Keratinocyte (primary cell): ENCODE measurements around the gene GARIN3. TPM values are rescaled to one million over a fixed set of nuclear protein-coding genes. Genes with fewer than 3 reads are reported as not detected.

Experiments used
- DNase-seq: peaks from one replicate; pipeline ENCODE4 v3.0.0-alpha.2; 2011; ENCODE audit warnings: low read depth, missing footprints, low spot score
- FAIRE-seq: peaks from 2 replicates; lab custom pipeline; 2011; peaks lifted over from hg19 to GRCh38; lab: Jason Lieb, UNC
- H2AFZ ChIP-seq: 2 replicates; pipeline ENCODE4 v1.6.0; 2012; ENCODE audit warnings: low read length, control low read depth, inconsistent platforms; ENCODE audit not compliant: control insufficient read depth
- H3K27ac ChIP-seq: 2 replicates; pipeline ENCODE4 v1.5.1; 2011; ENCODE audit warnings: low read length; ENCODE audit not compliant: control insufficient read depth, insufficient read depth
- H3K27me3 ChIP-seq: 3 replicates; pipeline ENCODE4 v1.6.0; 2011; ENCODE audit warnings: low read length; ENCODE audit not compliant: control insufficient read depth, insufficient read depth; ENCODE audit errors: extremely low read depth
- H3K36me3 ChIP-seq, 2 experiments: 2 replicates in 1 of 2; 3 replicates in 1 of 2; pipeline ENCODE4 v1.5.1; 2011; ENCODE audit warnings: low read length in 2 of 2, mild to moderate bottlenecking in 1 of 2; ENCODE audit not compliant: control insufficient read depth in 2 of 2, insufficient read depth in 2 of 2; ENCODE audit errors: extremely low read depth in 1 of 2
- H3K4me1 ChIP-seq: 3 replicates; pipeline ENCODE4 v1.5.1; 2011; ENCODE audit warnings: low read length; ENCODE audit not compliant: control insufficient read depth, insufficient read depth; ENCODE audit errors: extremely low read depth
- H3K4me2 ChIP-seq: 3 replicates; pipeline ENCODE4 v1.6.0; 2011; ENCODE audit warnings: low read depth, low read length; ENCODE audit not compliant: control insufficient read depth, insufficient read depth; ENCODE audit errors: extremely low read depth
- H3K4me3 ChIP-seq, 3 experiments: fragments of 200-600 bp in 1 of 3; sonication (generic) in 1 of 3; 2 replicates in 2 of 3; 3 replicates in 1 of 3; pipeline ENCODE4 v1.5.1; 2011 to 2016; ENCODE audit warnings: low read length in 3 of 3, mild to moderate bottlenecking in 3 of 3, control low read depth in 2 of 3, inconsistent platforms in 1 of 3, low read depth in 1 of 3, mixed read lengths in 1 of 3, mixed run types in 1 of 3, moderate library complexity in 1 of 3; ENCODE audit not compliant: control insufficient read depth in 2 of 3, insufficient read depth in 2 of 3; ENCODE audit errors: extremely low read depth in 1 of 3
- H3K79me2 ChIP-seq: 2 replicates; pipeline ENCODE4 v1.6.0; 2012; ENCODE audit warnings: low read length; ENCODE audit not compliant: control insufficient read depth, insufficient read depth
- H3K9ac ChIP-seq: 3 replicates; pipeline ENCODE4 v1.6.0; 2011; ENCODE audit warnings: low read length; ENCODE audit not compliant: control insufficient read depth, insufficient read depth; ENCODE audit errors: extremely low read depth
- H3K9me1 ChIP-seq: 3 replicates; pipeline ENCODE4 v1.6.0; 2011; ENCODE audit warnings: low read length; ENCODE audit not compliant: control insufficient read depth, insufficient read depth; ENCODE audit errors: extremely low read depth
- H3K9me3 ChIP-seq: 2 replicates; pipeline ENCODE4 v1.5.1; 2012; ENCODE audit warnings: low read depth, low read length; ENCODE audit not compliant: control insufficient read depth
- H4K20me1 ChIP-seq: 3 replicates; pipeline ENCODE4 v1.6.0; 2011; ENCODE audit warnings: low read length; ENCODE audit not compliant: control insufficient read depth, insufficient read depth; ENCODE audit errors: extremely low read depth
- EZH2 ChIP-seq: IDR thresholded peaks from one replicate; pipeline ENCODE4 v1.6.1; 2012; ENCODE audit warnings: inconsistent platforms, mild to moderate bottlenecking, low read length, moderate library complexity
- dilution Hi-C: fragments of 300-500 bp; cut with MboI; formaldehyde crosslinking; loops from one replicate; pipeline ENCODE4 v1.7.0; 2020; ENCODE audit warnings: low sequenced_read_pairs; ENCODE audit not compliant: extremely low pct_ligation_motif_present
- polyA plus RNA-seq, 5 experiments: library from polyadenylated mRNA; depleted of rRNA in 3 of 5; stranded (reverse) in 3 of 5; stranded (forward) in 1 of 5; unstranded in 1 of 5; fragments of >200 nt; gene quantifications; 1 replicate in 1 of 5; 2 replicates in 3 of 5; 3 replicates in 1 of 5; pipeline versions ENCODE4 v1.2.1 to v1.2.3, GENCODE V29; 2011 to 2012; ENCODE audit warnings: missing spikeins in 2 of 5, low read depth in 1 of 5, low replicate concordance in 1 of 5
- TF ChIP-seq, protein P1 (sequence below), 3 experiments: IDR thresholded peaks in 1 of 3; conservative IDR thresholded peaks in 1 of 3; optimal IDR thresholded peaks in 1 of 3; 2 replicates in 2 of 3; 3 replicates in 1 of 3; pipeline versions ENCODE3 to v1.5.1; 2011; ENCODE audit warnings: low read length in 3 of 3, mild to moderate bottlenecking in 3 of 3, moderate library complexity in 2 of 3, control low read depth in 1 of 3, inconsistent platforms in 1 of 3; ENCODE audit not compliant: insufficient read depth in 2 of 3; ENCODE audit errors: extremely low read depth in 1 of 3

Gene GARIN3
- polyA plus RNA-seq, 1 donor (not counting 4 experiments of a cell fraction or from before 2014, with no cell fraction given), result not detected

DNA sequence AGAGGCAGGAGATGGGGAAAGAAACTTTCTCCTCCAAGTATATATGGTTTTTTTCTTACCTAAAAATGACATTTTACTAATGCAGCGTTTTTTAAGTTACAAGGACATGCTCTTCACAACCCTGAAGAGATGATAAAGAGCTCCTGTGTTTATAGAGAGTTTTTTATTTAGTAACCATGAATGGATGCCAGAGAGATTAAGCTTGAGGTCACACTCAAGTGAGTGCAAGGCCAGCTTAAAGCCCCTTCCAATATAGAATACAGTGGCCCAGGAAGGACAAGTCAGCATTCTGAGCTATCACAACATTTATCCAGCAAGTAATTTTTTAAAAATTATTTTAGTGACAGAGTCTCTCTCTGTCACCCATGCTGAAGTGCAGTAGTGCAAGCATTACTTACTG, 50.6 kb downstream of the GARIN3 start:
- TF ChIP-seq, protein P1, sequence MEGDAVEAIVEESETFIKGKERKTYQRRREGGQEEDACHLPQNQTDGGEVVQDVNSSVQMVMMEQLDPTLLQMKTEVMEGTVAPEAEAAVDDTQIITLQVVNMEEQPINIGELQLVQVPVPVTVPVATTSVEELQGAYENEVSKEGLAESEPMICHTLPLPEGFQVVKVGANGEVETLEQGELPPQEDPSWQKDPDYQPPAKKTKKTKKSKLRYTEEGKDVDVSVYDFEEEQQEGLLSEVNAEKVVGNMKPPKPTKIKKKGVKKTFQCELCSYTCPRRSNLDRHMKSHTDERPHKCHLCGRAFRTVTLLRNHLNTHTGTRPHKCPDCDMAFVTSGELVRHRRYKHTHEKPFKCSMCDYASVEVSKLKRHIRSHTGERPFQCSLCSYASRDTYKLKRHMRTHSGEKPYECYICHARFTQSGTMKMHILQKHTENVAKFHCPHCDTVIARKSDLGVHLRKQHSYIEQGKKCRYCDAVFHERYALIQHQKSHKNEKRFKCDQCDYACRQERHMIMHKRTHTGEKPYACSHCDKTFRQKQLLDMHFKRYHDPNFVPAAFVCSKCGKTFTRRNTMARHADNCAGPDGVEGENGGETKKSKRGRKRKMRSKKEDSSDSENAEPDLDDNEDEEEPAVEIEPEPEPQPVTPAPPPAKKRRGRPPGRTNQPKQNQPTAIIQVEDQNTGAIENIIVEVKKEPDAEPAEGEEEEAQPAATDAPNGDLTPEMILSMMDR (optimal IDR thresholded peaks at IDR 0.05 in 1 of 3, IDR thresholded peaks at IDR 0.05 in 1 of 3, conservative IDR thresholded peaks at IDR 0.05 in 1 of 3; ENCODE audit: extremely low read depth in 1 of 3, insufficient read depth in 2 of 3, low read length in 3 of 3), result no peak
- no peak for TF ChIP-seq EZH2
- Histone ChIP-seq H3K9me1 (no peaks in the 10 kb centered on the region), H3K4me1 (no peaks in the 10 kb centered on the region), H3K27ac (no peak overlapping the region), H3K27me3 (no peaks in the 10 kb centered on the region), H3K4me3 (no peak overlapping the region), H4K20me1 (no peaks in the 10 kb centered on the region), H3K9me3 (no peaks in the 10 kb centered on the region), H2AFZ (no peak overlapping the region), H3K36me3 (no peaks in the 10 kb centered on the region), H3K79me2 (no peaks in the 10 kb centered on the region), H3K4me2 (no peak overlapping the region), H3K9ac (no peak overlapping the region)
- DNase-seq, result no peak
- dilution Hi-C loops, result no loop called here
- FAIRE-seq, result no peak

DNA sequence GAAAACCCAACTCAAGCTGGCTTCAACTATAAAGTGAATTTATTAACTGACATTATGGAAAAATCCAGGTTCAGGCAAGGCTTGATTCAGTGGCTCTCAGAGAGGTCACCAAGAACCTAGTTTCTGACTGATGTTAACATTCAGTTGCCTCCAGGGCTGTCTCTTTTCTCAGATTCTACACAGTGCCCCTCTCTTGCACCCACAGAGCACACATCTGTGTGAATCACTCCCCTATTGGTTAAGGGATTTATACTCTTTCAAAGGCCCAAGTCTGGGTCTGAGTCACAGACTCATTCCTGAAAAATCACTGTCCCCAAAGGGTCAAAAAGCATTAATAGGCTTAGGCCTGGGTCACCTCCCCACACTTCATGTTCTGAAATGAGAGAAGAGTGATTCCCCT, 51.1 kb downstream of the GARIN3 start:
- no peaks in the 10 kb centered on the region for H3K9me1 ChIP-seq
- H2AFZ ChIP-seq, result no peak overlapping the region
- H3K27ac ChIP-seq, result no peak overlapping the region
- no peak for TF ChIP-seq EZH2
- TF ChIP-seq, protein P1 (optimal IDR thresholded peaks at IDR 0.05 in 1 of 3, IDR thresholded peaks at IDR 0.05 in 1 of 3, conservative IDR thresholded peaks at IDR 0.05 in 1 of 3; ENCODE audit: extremely low read depth in 1 of 3, insufficient read depth in 2 of 3, low read length in 3 of 3), result no peak
- H3K4me1 ChIP-seq, result no peaks in the 10 kb centered on the region
- H3K9me3 ChIP-seq, result no peaks in the 10 kb centered on the region
- no peaks in the 10 kb centered on the region for H3K36me3 ChIP-seq
- H3K27me3 ChIP-seq, result no peaks in the 10 kb centered on the region
- no peaks in the 10 kb centered on the region for H3K79me2 ChIP-seq
- H4K20me1 ChIP-seq, result no peaks in the 10 kb centered on the region
- DNase-seq (no peak), FAIRE-seq (no peak)
- no peak overlapping the region for H3K4me2 ChIP-seq
- no peak overlapping the region for H3K9ac ChIP-seq
- dilution Hi-C loops, result no loop called here
- no peak overlapping the region for H3K4me3 ChIP-seq
